Measurements from ENCODE around the gene SOWAHA.

- TF ChIP-seq CTCF (IDR thresholded peaks at IDR 0.05) (no peak), POLR2A (IDR thresholded peaks at IDR 0.05) (no peak), POLR2AphosphoS5 (IDR thresholded peaks at IDR 0.05) (no peak)
Observed at GRCh38 chr5:132764051-132764450, 49.1 kb upstream of the SOWAHA start.
